HG02678 (cell line): ENCODE data around the gene RCN1.

Experiments used
- ATAC-seq: cut with Tn5 transposase; IDR thresholded peaks from one replicate; pipeline ENCODE4 v1.9.1; 2021; ENCODE audit warnings: mild to moderate bottlenecking, moderate library complexity; ENCODE audit not compliant: unreplicated experiment

RCN1 gene

DNA sequence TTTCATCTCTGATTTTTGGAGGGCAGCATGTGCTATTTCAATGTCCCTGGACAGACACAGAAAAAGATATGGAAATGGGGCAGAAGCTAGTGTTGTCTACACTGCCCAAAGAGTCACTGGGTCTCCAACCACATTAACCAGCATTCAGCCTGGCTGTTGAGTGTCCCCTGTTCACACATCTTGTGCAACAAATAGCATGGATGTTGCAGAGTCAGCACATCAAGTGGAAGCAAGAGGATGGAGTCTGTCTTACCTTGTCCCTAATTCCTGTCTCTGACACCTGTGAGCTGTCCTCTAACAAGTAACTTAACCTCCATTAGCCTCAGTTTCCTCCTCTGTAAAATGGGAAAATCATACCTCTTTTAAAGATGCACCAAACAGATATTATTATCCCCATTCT is 60.2 kb downstream of the RCN1 start:
- ATAC-seq = no peak

DNA sequence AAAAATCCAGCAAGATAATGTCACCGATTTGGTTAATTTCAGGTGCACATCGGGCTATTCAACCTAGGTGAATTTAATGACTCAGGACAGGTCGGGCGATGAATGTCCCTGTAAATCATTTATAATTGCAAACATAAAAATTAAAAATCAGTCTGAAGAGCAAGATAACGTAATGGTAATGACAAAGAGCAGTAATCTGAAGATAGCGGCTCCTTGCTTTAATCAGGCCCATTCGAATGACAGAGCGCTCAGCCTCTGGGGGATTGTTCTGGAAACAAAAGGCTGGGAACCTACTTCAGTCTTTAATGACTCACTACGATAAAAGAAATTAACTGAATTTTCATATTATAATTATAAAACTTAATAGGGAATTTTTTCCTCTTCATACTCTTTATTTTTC is 61.3 kb downstream of the RCN1 start:
- no peak for ATAC-seq

DNA sequence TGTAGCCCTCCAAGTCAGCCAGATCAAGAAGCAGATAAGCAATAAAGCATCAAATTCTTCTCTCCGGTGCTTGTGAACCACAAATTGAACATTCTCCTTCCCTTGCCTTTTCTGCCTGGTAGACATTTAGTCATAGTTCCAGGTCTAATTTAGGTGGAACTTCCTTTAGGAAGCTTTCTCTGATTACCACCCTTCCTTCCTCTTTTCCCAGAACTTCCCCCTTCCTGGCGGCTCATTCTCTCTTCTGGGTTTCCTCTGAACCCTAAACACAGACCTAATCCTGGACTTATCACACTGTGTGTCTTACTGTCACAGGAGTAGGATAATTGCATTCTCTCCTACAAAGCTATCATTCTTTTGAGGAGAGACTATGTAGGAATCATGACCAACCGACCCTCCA is 61.9 kb downstream of the RCN1 start:
- no peak for ATAC-seq

DNA sequence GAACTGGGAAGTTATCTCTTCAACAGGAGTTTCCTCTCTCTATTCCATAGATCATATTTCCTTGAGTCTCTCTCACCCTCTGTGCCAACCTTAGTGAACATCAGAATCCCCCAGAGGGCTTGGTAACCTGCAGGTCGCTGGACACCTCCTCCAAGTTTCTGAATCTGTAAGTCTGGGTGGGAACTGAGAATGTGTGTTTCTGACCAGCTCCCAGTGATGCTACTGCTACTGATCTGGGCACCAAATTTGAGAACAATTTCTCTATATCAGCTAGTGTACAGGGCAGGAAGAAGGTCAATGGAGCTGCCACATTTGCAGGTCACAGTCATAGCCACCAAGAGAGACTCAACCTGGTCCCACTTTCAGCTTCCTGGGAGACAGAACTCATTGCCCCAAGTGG is 62.9 kb downstream of the RCN1 start:
- ATAC-seq = peak; percentile 50

DNA sequence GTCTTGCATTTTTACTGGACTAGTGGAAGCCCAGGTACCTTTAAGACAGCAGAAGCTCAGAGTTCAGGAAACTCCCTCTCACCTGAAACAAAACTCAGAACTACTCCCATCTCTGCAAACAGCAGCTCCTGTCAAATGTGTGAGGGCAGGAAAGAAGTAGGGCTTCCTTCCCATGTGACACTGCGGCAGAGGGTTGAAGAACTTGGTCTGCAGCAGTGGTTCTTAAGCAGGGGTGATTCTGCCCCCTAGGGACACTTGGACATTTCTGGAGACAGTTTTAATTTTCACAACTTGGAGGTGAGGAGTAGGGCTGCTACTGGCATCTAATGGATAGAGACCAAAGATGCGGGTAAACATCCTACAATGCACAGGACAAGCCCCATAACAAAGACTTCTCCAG is 63.4 kb downstream of the RCN1 start:
- ATAC-seq = peak; percentile 54
